ENCODE measurements around the gene SNAI3. TPM values are rescaled to one million over a fixed set of nuclear protein-coding genes. Genes with fewer than 3 reads are reported as not detected.
A peak's percentile ranks its signal among the peaks of the same experiment; 100 is the strongest.

SNAI3 gene
- total and polyA plus RNA-seq, 2 experiments from 2014 or later: 10.3 to 19.4 TPM

GRCh38 chr16:88628512-88628974 is 57.8 kb downstream of the SNAI3 start:
- ATAC-seq: peak; percentile 88
- no peak overlapping the region for H3K4me3 ChIP-seq
- H3K79me2 ChIP-seq (replicated peaks; ENCODE audit: insufficient read depth): no peaks in the 10 kb centered on the region

More at GRCh38 chr16:88628512-88628974, 57.8 kb downstream of the SNAI3 start:
- Histone ChIP-seq H3K27me3 (ENCODE audit: insufficient read depth) (no peaks in the 10 kb centered on the region), H4K20me1 (replicated peaks; ENCODE audit: insufficient read depth) (0 out of 2 replicates have a peak, but pooled peaks cover 5% of the 10 kb centered on the region), H3K4me1 (ENCODE audit: insufficient read depth) (peaks cover 5% of the 10 kb centered on the region; the same call in 1 of the 2 replicates), H3K9me2 (ENCODE audit: insufficient read depth) (no peaks in the 10 kb centered on the region), H3K36me3 (ENCODE audit: insufficient read depth) (peaks cover 13% of the 10 kb centered on the region; the same call in 1 of the 2 replicates), H3K4me2 (no peak overlapping the region), H2AFZ (no peak overlapping the region), H3F3A (replicated peaks; ENCODE audit: low read depth) (peaks cover 5% of the 10 kb centered on the region; the same call in 1 of the 2 replicates), H3K27ac (ENCODE audit: low read depth) (no peak overlapping the region)
- H3K27ac Mint-ChIP-seq: peak overlapping the region; percentile 78; the same call in 1 of the 2 replicates
- TF ChIP-seq POLR2AphosphoS5 (IDR thresholded peaks at IDR 0.05; ENCODE audit: low read depth) (no peak), ZNF114 (CRISPR knock-in tag; IDR thresholded peaks at IDR 0.05) (no peak), STAT1 (IDR thresholded peaks at IDR 0.05; ENCODE audit: unreplicated experiment) (no peak)
- TF ChIP-seq, protein P1, sequence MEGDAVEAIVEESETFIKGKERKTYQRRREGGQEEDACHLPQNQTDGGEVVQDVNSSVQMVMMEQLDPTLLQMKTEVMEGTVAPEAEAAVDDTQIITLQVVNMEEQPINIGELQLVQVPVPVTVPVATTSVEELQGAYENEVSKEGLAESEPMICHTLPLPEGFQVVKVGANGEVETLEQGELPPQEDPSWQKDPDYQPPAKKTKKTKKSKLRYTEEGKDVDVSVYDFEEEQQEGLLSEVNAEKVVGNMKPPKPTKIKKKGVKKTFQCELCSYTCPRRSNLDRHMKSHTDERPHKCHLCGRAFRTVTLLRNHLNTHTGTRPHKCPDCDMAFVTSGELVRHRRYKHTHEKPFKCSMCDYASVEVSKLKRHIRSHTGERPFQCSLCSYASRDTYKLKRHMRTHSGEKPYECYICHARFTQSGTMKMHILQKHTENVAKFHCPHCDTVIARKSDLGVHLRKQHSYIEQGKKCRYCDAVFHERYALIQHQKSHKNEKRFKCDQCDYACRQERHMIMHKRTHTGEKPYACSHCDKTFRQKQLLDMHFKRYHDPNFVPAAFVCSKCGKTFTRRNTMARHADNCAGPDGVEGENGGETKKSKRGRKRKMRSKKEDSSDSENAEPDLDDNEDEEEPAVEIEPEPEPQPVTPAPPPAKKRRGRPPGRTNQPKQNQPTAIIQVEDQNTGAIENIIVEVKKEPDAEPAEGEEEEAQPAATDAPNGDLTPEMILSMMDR (conservative IDR thresholded peaks at IDR 0.05; ENCODE audit: low read depth in 2 of 2): peak; percentile 81 to 82
- no peak overlapping the region for H3K4me3 Mint-ChIP-seq
- H3K9me3 Mint-ChIP-seq: no peaks in the 10 kb centered on the region
- peak; percentile 92 for DNase-seq (ENCODE audit: low spot score)
- H3K4me1 Mint-ChIP-seq: peaks cover 23% of the 10 kb centered on the region
- H3K27me3 Mint-ChIP-seq (ENCODE audit: insufficient read depth, low read depth, poor library complexity): peaks cover 12% of the 10 kb centered on the region
- H3K36me3 Mint-ChIP-seq (ENCODE audit: low read depth): peaks cover 48% of the 10 kb centered on the region

Small RNA genes lying within 50 kb of the gene (microRNA-seq; reads per million reads assigned to microRNA genes)
- not detected for gene MIR4722

Other genes starting within 250 kb of the SNAI3 start
- 2.2 and 2.4 TPM in 2 replicates for gene ZFPM1, start 233.2 kb downstream of the SNAI3 start, total RNA-seq (2014; rRNA removed; shearing (Covaris generic))
- gene ZFPM1, start 233.2 kb downstream of the SNAI3 start, polyA plus RNA-seq (2016; fragmentation: Nextera tagmentation; extraction: Ambion mirVana): 0.53 and 0.61 TPM in 2 replicates
- 25.2 and 30.0 TPM in 2 replicates for gene ZC3H18, start 116.1 kb downstream of the SNAI3 start, total RNA-seq (2014; rRNA removed; shearing (Covaris generic))
- 40.1 and 40.7 TPM in 2 replicates for gene ZC3H18, start 116.1 kb downstream of the SNAI3 start, polyA plus RNA-seq (2016; fragmentation: Nextera tagmentation; extraction: Ambion mirVana)
- gene IL17C, start 47.9 kb downstream of the SNAI3 start, total RNA-seq (2014; rRNA removed; shearing (Covaris generic)): 2.7 and 5.1 TPM in 2 replicates
- gene IL17C, start 47.9 kb downstream of the SNAI3 start, polyA plus RNA-seq (2016; fragmentation: Nextera tagmentation; extraction: Ambion mirVana): 2.3 and 3.9 TPM in 2 replicates
- gene CYBA, start 35.5 kb downstream of the SNAI3 start, total RNA-seq (2014; rRNA removed; shearing (Covaris generic)): 228 and 275 TPM in 2 replicates
- gene CYBA, start 35.5 kb downstream of the SNAI3 start, polyA plus RNA-seq (2016; fragmentation: Nextera tagmentation; extraction: Ambion mirVana): 281 and 285 TPM in 2 replicates
- 144 and 149 TPM in 2 replicates for gene MVD, start 23.4 kb downstream of the SNAI3 start, total RNA-seq (2014; rRNA removed; shearing (Covaris generic))
- gene MVD, start 23.4 kb downstream of the SNAI3 start, polyA plus RNA-seq (2016; fragmentation: Nextera tagmentation; extraction: Ambion mirVana): 94.2 and 95.3 TPM in 2 replicates
- gene RNF166, start 19.9 kb upstream of the SNAI3 start, total RNA-seq (2014; rRNA removed; shearing (Covaris generic)): 39.6 and 43.4 TPM in 2 replicates
- 24.9 and 27.8 TPM in 2 replicates for gene RNF166, start 19.9 kb upstream of the SNAI3 start, polyA plus RNA-seq (2016; fragmentation: Nextera tagmentation; extraction: Ambion mirVana)
- 15.4 and 22.3 TPM in 2 replicates for gene CTU2, start 20.0 kb upstream of the SNAI3 start, total RNA-seq (2014; rRNA removed; shearing (Covaris generic))
- gene CTU2, start 20.0 kb upstream of the SNAI3 start, polyA plus RNA-seq (2016; fragmentation: Nextera tagmentation; extraction: Ambion mirVana): 25.7 and 33.6 TPM in 2 replicates
- gene PIEZO1, start 98.7 kb upstream of the SNAI3 start, total RNA-seq (2014; rRNA removed; shearing (Covaris generic)): 56.2 and 70.1 TPM in 2 replicates
- gene PIEZO1, start 98.7 kb upstream of the SNAI3 start, polyA plus RNA-seq (2016; fragmentation: Nextera tagmentation; extraction: Ambion mirVana): 29.6 and 30.4 TPM in 2 replicates
- 114 and 187 TPM in 2 replicates for gene CDT1, start 117.3 kb upstream of the SNAI3 start, total RNA-seq (2014; rRNA removed; shearing (Covaris generic))
- 32.6 and 36.1 TPM in 2 replicates for gene CDT1, start 117.3 kb upstream of the SNAI3 start, polyA plus RNA-seq (2016; fragmentation: Nextera tagmentation; extraction: Ambion mirVana)
- 250 and 258 TPM in 2 replicates for gene APRT, start 125.4 kb upstream of the SNAI3 start, total RNA-seq (2014; rRNA removed; shearing (Covaris generic))
- 522 and 536 TPM in 2 replicates for gene APRT, start 125.4 kb upstream of the SNAI3 start, polyA plus RNA-seq (2016; fragmentation: Nextera tagmentation; extraction: Ambion mirVana)
- gene GALNS, start 170.4 kb upstream of the SNAI3 start, total RNA-seq (2014; rRNA removed; shearing (Covaris generic)): 16.4 and 18.8 TPM in 2 replicates
- gene GALNS, start 170.4 kb upstream of the SNAI3 start, polyA plus RNA-seq (2016; fragmentation: Nextera tagmentation; extraction: Ambion mirVana): 9.7 TPM in 2 replicates
- gene TRAPPC2L, start 170.6 kb upstream of the SNAI3 start, total RNA-seq (2014; rRNA removed; shearing (Covaris generic)): 59.3 and 68.8 TPM in 2 replicates
- gene TRAPPC2L, start 170.6 kb upstream of the SNAI3 start, polyA plus RNA-seq (2016; fragmentation: Nextera tagmentation; extraction: Ambion mirVana): 167 and 171 TPM in 2 replicates
- gene PABPN1L, start 180.2 kb upstream of the SNAI3 start, total RNA-seq (2014; rRNA removed; shearing (Covaris generic)): not detected in 2 replicates
- not detected in 2 replicates for gene PABPN1L, start 180.2 kb upstream of the SNAI3 start, polyA plus RNA-seq (2016; fragmentation: Nextera tagmentation; extraction: Ambion mirVana)

Data from GM23338 (cell line).